Stimulated activated naive B cell treated with anti-CD40 and anti-IgM and Interleukin-4, amounts not matched to agents 10 μg/mL and 1 μg/mL and 100 μg/mL, for 72 hours (primary cell): Measurements from ENCODE around the gene TRIM46.

Source experiments
- ATAC-seq, 2 donors: fragments of 150-1000 bp; cut with Tn5 transposase; replicated peaks; 2 replicates each; pipeline ENCODE4 v1.10.0; 2021; ENCODE audit warnings: moderate library complexity in 1 of 2
- DNase-seq: peaks from one replicate; pipeline ENCODE4 v3.0.0; 2021
- H3K27ac Mint-ChIP-seq: one replicate; pipeline ENCODE4 v1.8.0; 2022; ENCODE audit warnings: mild to moderate bottlenecking, mixed read lengths
- H3K27me3 Mint-ChIP-seq, 2 donors: one replicate each; pipeline ENCODE4 v1.8.0; 2022; ENCODE audit warnings: mixed read lengths in 2 of 2
- H3K36me3 Mint-ChIP-seq, 2 donors: one replicate each; pipeline ENCODE4 v1.8.0; 2022; ENCODE audit warnings: mixed read lengths in 2 of 2, mild to moderate bottlenecking in 1 of 2
- H3K4me1 Mint-ChIP-seq, 2 donors: one replicate each; pipeline ENCODE4 v1.8.0; 2022; ENCODE audit warnings: mixed read lengths in 2 of 2, mild to moderate bottlenecking in 1 of 2
- H3K4me3 Mint-ChIP-seq, 2 donors: one replicate each; pipeline ENCODE4 v1.8.0; 2022; ENCODE audit warnings: mild to moderate bottlenecking in 2 of 2, mixed read lengths in 2 of 2, moderate library complexity in 1 of 2
- H3K9me3 Mint-ChIP-seq, 2 donors: one replicate each; pipeline ENCODE4 v1.8.0; 2022; ENCODE audit warnings: mixed read lengths in 2 of 2, mild to moderate bottlenecking in 1 of 2

TRIM46 gene

GRCh38 chr1:155173478-155174323 lies at the start of gene TRIM46:
Gene TRIM46, plus strand, starts transcription at chr1:155173849. Its CDS starts 118 bp downstream, at chr1:155173967.
- ATAC-seq (peak; percentile 27 to 44), DNase-seq (peak; percentile 49)
- peaks cover 20 to 26% of the 10 kb centered on the region in 2 donors for H3K36me3 Mint-ChIP-seq
- H3K9me3 Mint-ChIP-seq, result no peaks in the 10 kb centered on the region
- peaks cover 35 to 54% of the 10 kb centered on the region in 2 donors for H3K4me1 Mint-ChIP-seq
- peak within 1 kb of the TSS; percentile 93 to 99 for H3K4me3 Mint-ChIP-seq
- H3K27ac Mint-ChIP-seq, result peak within 1 kb of the TSS; percentile 98
- H3K27me3 Mint-ChIP-seq, result peaks cover 0 to 5% of the 10 kb centered on the region in 2 donors

- Mint-ChIP-seq H3K4me3 (no peak overlapping the region), H3K27ac (no peak overlapping the region), H3K9me3 (no peaks in the 10 kb centered on the region), H3K36me3 (no peaks in the 10 kb centered on the region), H3K27me3 (peaks cover 44 to 52% of the 10 kb centered on the region in 2 donors), H3K4me1 (peaks cover 28 to 43% of the 10 kb centered on the region in 2 donors)
- DNase-seq (no peak), ATAC-seq (no peak)
Observed at GRCh38 chr1:155124503-155125463, 48.9 kb upstream of the TRIM46 start.

GRCh38 chr1:155125511-155125945 lies 48.1 kb upstream of the TRIM46 start:
- H3K27me3 Mint-ChIP-seq, result peaks cover 46 to 60% of the 10 kb centered on the region in 2 donors
- ATAC-seq, result no peak
- DNase-seq, result no peak
- no peaks in the 10 kb centered on the region for H3K9me3 Mint-ChIP-seq
- H3K27ac Mint-ChIP-seq, result peak overlapping the region; percentile 25
- H3K4me3 Mint-ChIP-seq, result peak overlapping the region in 1 of 2 donors; percentile 60
- peaks cover 28 to 44% of the 10 kb centered on the region in 2 donors for H3K4me1 Mint-ChIP-seq
- no peaks in the 10 kb centered on the region for H3K36me3 Mint-ChIP-seq

- peaks cover 51 to 63% of the 10 kb centered on the region in 2 donors for H3K27me3 Mint-ChIP-seq
- no peak for ATAC-seq
Observed at GRCh38 chr1:155125946-155126555, 47.6 kb upstream of the TRIM46 start.

DNA sequence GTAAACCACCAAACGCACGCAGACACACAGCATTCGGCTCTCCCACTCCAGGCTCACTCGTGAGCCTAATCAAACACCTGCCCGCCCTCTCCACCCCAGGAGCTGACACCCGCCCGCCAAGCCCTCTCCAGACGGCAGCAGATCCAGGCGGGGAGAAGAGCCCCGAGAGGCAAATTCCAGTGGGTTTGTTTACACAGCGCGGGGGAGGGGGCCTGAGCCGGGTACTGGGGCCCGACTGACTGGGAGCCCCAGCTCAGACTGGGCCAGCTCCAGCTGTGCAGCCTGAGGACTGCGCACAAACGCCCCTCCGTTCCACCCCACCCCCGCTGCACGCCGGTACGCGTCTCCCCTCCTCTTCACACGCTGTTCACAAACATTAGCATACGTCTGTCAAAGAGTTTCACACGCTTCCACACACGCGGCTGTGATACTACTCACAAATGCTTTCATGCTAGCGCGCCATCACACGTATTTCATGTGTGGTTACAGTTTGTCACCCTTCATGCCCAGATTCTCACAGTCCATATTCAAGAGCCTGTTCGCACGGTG lies 47.0 kb upstream of the TRIM46 start:
- Mint-ChIP-seq H3K27me3 (peaks cover 53 to 59% of the 10 kb centered on the region in 2 donors), H3K4me1 (peaks cover 28 to 44% of the 10 kb centered on the region in 2 donors), H3K4me3 (peak overlapping the region; percentile 80 to 82), H3K27ac (peak overlapping the region; percentile 21), H3K9me3 (no peaks in the 10 kb centered on the region), H3K36me3 (peaks cover under 1% of the 10 kb centered on the region in 2 donors)
- ATAC-seq (peak; percentile 56 to 58), DNase-seq (no peak)

More at GRCh38 chr1:155125946-155126555, 47.6 kb upstream of the TRIM46 start:
- Mint-ChIP-seq H3K4me3 (peak overlapping the region in 1 of 2 donors; percentile 80), H3K9me3 (no peaks in the 10 kb centered on the region), H3K36me3 (no peaks in the 10 kb centered on the region), H3K27ac (peak overlapping the region; percentile 25), H3K4me1 (peaks cover 28 to 44% of the 10 kb centered on the region in 2 donors)
- DNase-seq, result no peak

DNA sequence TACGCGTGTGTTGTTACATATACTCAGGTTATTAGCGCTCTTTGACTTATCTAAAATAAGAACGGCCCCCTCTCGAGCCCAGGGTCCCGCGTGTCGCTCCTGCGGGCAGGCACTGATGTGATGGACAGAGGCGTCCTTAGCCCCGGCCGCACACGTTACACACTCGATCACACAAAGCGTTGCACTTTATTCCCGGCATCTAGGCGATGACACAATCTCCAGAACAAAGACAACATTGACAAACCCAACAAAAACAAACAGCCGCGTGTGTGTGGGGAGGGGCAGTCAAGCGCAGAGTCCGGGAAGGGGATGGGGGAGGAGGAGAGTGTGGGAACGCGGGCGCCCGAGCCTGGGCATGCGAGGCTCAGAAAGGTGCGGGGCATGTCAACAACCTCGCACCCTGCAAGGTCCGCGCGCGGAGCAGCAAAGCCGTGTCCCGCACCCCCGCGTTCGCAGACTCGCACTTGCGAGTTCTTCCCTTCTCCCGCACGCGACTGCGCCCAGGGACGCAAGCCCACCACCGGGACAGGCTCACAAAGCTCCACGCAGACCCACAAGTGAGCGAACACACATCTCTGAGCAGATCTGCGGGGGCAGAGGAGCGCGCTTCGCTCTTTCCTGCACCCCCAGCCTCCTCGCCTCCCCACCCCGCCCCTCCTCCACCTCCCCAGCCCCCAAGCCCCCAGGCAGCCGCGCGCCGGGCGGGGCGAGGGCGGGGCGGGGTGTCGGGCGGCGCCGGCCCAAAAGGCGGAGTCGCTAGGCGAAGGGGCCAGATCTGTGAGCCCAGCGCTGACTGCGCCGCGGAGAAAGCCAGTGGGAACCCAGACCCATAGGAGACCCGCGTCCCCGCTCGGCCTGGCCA lies 46.3 kb upstream of the TRIM46 start, which contains the start of gene EFNA1:
EFNA1 (plus strand) TSS at position 772 of the 862 bp plus-strand sequence. CDS start 102 bp downstream, outside the sequence.
- ATAC-seq (peak; percentile 59 to 62), DNase-seq (no peak)
- H3K27ac Mint-ChIP-seq, result peak within 1 kb of the TSS; percentile 21
- peaks cover 3 to 4% of the 10 kb centered on the region in 2 donors for H3K36me3 Mint-ChIP-seq
- peak within 1 kb of the TSS; percentile 80 to 82 for H3K4me3 Mint-ChIP-seq
- no peaks in the 10 kb centered on the region for H3K9me3 Mint-ChIP-seq
- H3K4me1 Mint-ChIP-seq, result peaks cover 28 to 44% of the 10 kb centered on the region in 2 donors
- H3K27me3 Mint-ChIP-seq, result peaks cover 53 to 59% of the 10 kb centered on the region in 2 donors

- DNase-seq (no peak), ATAC-seq (no peak)
- Mint-ChIP-seq H3K9me3 (no peaks in the 10 kb centered on the region), H3K27ac (no peak overlapping the region), H3K36me3 (peaks cover 4 to 5% of the 10 kb centered on the region in 2 donors), H3K27me3 (peaks cover 53 to 59% of the 10 kb centered on the region in 2 donors), H3K4me1 (peaks cover 28 to 44% of the 10 kb centered on the region in 2 donors), H3K4me3 (peak overlapping the region; percentile 77 to 80)
Observed at GRCh38 chr1:155127967-155128754, 45.5 kb upstream of the TRIM46 start.

GRCh38 chr1:155128755-155129473 lies 44.7 kb upstream of the TRIM46 start:
- peaks cover 28 to 44% of the 10 kb centered on the region in 2 donors for H3K4me1 Mint-ChIP-seq
- ATAC-seq, result no peak
- H3K4me3 Mint-ChIP-seq, result peak overlapping the region in 1 of 2 donors; percentile 77
- H3K36me3 Mint-ChIP-seq, result peaks cover 4 to 6% of the 10 kb centered on the region in 2 donors
- DNase-seq, result no peak
- H3K9me3 Mint-ChIP-seq, result no peaks in the 10 kb centered on the region
- peaks cover 53 to 59% of the 10 kb centered on the region in 2 donors for H3K27me3 Mint-ChIP-seq
- no peak overlapping the region for H3K27ac Mint-ChIP-seq

DNA sequence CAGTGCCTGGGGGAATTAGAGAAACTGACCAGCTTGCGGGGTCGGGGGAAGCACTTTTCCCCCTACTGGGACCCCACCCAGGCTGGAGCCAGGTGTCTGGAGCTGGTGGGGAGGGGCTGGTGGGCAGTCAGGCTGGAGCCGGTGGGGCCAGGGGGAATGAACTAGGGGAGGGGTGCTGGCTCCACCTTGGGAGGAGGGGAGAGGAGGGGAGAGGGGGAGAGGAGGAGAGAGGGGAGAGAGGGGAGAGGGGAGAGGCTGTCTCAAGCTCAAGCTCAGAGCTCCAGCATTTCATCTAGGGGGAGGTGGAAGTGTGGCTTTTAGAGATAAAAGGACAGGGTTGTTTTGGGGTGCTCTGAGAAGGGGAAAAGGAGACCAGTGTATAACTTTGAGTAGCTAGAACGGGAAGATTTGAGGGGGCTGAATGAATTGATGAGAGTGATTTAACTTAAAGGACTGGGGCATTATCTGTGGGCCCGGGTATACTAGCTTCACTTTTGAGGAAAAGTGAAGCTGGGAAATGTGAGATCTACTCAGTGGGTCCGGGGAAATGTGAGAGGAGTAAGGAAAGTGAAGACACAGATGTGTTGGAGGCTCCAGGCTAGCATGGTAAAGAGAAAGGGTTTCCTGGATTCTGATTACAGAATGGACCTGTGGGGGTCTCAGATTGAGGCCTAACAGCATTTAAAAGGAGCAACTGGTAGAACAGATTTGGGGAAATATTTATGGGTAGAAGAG lies 43.2 kb upstream of the TRIM46 start:
- Mint-ChIP-seq H3K4me1 (peaks cover 35 to 46% of the 10 kb centered on the region in 2 donors), H3K27me3 (peaks cover 49 to 53% of the 10 kb centered on the region in 2 donors), H3K27ac (no peak overlapping the region), H3K36me3 (peaks cover 7 to 10% of the 10 kb centered on the region in 2 donors), H3K9me3 (no peaks in the 10 kb centered on the region), H3K4me3 (no peak overlapping the region)
- no peak for DNase-seq
- no peak for ATAC-seq

DNA sequence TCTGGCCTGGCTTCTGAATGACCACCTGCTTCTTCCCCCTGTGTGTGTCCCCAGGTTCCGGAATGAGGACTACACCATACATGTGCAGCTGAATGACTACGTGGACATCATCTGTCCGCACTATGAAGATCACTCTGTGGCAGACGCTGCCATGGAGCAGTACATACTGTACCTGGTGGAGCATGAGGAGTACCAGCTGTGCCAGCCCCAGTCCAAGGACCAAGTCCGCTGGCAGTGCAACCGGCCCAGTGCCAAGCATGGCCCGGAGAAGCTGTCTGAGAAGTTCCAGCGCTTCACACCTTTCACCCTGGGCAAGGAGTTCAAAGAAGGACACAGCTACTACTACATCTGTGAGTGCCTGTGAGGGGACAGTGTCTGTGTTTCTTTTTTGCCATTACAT lies 42.4 kb upstream of the TRIM46 start:
- no peak overlapping the region for H3K27ac Mint-ChIP-seq

GRCh38 chr1:155131856-155132255 lies 41.8 kb upstream of the TRIM46 start:
- DNase-seq, result no peak
- no peak overlapping the region for H3K4me3 Mint-ChIP-seq
- no peak for ATAC-seq
- H3K36me3 Mint-ChIP-seq, result peaks cover 10 to 15% of the 10 kb centered on the region in 2 donors
- H3K4me1 Mint-ChIP-seq, result peaks cover 34 to 41% of the 10 kb centered on the region in 2 donors
- H3K27me3 Mint-ChIP-seq, result peaks cover 38 to 40% of the 10 kb centered on the region in 2 donors
- H3K27ac Mint-ChIP-seq, result peak overlapping the region; percentile 26
- H3K9me3 Mint-ChIP-seq, result no peaks in the 10 kb centered on the region

More for the DNA sequence above, 42.4 kb upstream of the TRIM46 start:
- ATAC-seq, result no peak
- no peak overlapping the region for H3K4me3 Mint-ChIP-seq
- H3K9me3 Mint-ChIP-seq, result no peaks in the 10 kb centered on the region
- peaks cover 44 to 46% of the 10 kb centered on the region in 2 donors for H3K27me3 Mint-ChIP-seq
- DNase-seq, result no peak
- H3K4me1 Mint-ChIP-seq, result peaks cover 35 to 44% of the 10 kb centered on the region in 2 donors
- H3K36me3 Mint-ChIP-seq, result peaks cover 10 to 14% of the 10 kb centered on the region in 2 donors
